Keratinocyte (primary cell): Measurements from ENCODE around the gene HSF5. TPM values are rescaled to one million over a fixed set of nuclear protein-coding genes. Genes with fewer than 3 reads are reported as not detected.

Source experiments
- DNase-seq: peaks from one replicate; pipeline ENCODE4 v3.0.0-alpha.2; 2011; ENCODE audit warnings: low read depth, missing footprints, low spot score
- FAIRE-seq: peaks from 2 replicates; lab custom pipeline; 2011; peaks lifted over from hg19 to GRCh38; lab: Jason Lieb, UNC
- H2AFZ ChIP-seq: 2 replicates; pipeline ENCODE4 v1.6.0; 2012; ENCODE audit warnings: low read length, control low read depth, inconsistent platforms; ENCODE audit not compliant: control insufficient read depth
- H3K27ac ChIP-seq: 2 replicates; pipeline ENCODE4 v1.5.1; 2011; ENCODE audit warnings: low read length; ENCODE audit not compliant: control insufficient read depth, insufficient read depth
- H3K27me3 ChIP-seq: 3 replicates; pipeline ENCODE4 v1.6.0; 2011; ENCODE audit warnings: low read length; ENCODE audit not compliant: control insufficient read depth, insufficient read depth; ENCODE audit errors: extremely low read depth
- H3K36me3 ChIP-seq, 2 experiments: 2 replicates in 1 of 2; 3 replicates in 1 of 2; pipeline ENCODE4 v1.5.1; 2011; ENCODE audit warnings: low read length in 2 of 2, mild to moderate bottlenecking in 1 of 2; ENCODE audit not compliant: control insufficient read depth in 2 of 2, insufficient read depth in 2 of 2; ENCODE audit errors: extremely low read depth in 1 of 2
- H3K4me1 ChIP-seq: 3 replicates; pipeline ENCODE4 v1.5.1; 2011; ENCODE audit warnings: low read length; ENCODE audit not compliant: control insufficient read depth, insufficient read depth; ENCODE audit errors: extremely low read depth
- H3K4me2 ChIP-seq: 3 replicates; pipeline ENCODE4 v1.6.0; 2011; ENCODE audit warnings: low read depth, low read length; ENCODE audit not compliant: control insufficient read depth, insufficient read depth; ENCODE audit errors: extremely low read depth
- H3K4me3 ChIP-seq, 3 experiments: fragments of 200-600 bp in 1 of 3; sonication (generic) in 1 of 3; 2 replicates in 2 of 3; 3 replicates in 1 of 3; pipeline ENCODE4 v1.5.1; 2011 to 2016; ENCODE audit warnings: low read length in 3 of 3, mild to moderate bottlenecking in 3 of 3, control low read depth in 2 of 3, inconsistent platforms in 1 of 3, low read depth in 1 of 3, mixed read lengths in 1 of 3, mixed run types in 1 of 3, moderate library complexity in 1 of 3; ENCODE audit not compliant: control insufficient read depth in 2 of 3, insufficient read depth in 2 of 3; ENCODE audit errors: extremely low read depth in 1 of 3
- H3K79me2 ChIP-seq: 2 replicates; pipeline ENCODE4 v1.6.0; 2012; ENCODE audit warnings: low read length; ENCODE audit not compliant: control insufficient read depth, insufficient read depth
- H3K9ac ChIP-seq: 3 replicates; pipeline ENCODE4 v1.6.0; 2011; ENCODE audit warnings: low read length; ENCODE audit not compliant: control insufficient read depth, insufficient read depth; ENCODE audit errors: extremely low read depth
- H3K9me1 ChIP-seq: 3 replicates; pipeline ENCODE4 v1.6.0; 2011; ENCODE audit warnings: low read length; ENCODE audit not compliant: control insufficient read depth, insufficient read depth; ENCODE audit errors: extremely low read depth
- H3K9me3 ChIP-seq: 2 replicates; pipeline ENCODE4 v1.5.1; 2012; ENCODE audit warnings: low read depth, low read length; ENCODE audit not compliant: control insufficient read depth
- H4K20me1 ChIP-seq: 3 replicates; pipeline ENCODE4 v1.6.0; 2011; ENCODE audit warnings: low read length; ENCODE audit not compliant: control insufficient read depth, insufficient read depth; ENCODE audit errors: extremely low read depth
- EZH2 ChIP-seq: IDR thresholded peaks from one replicate; pipeline ENCODE4 v1.6.1; 2012; ENCODE audit warnings: inconsistent platforms, mild to moderate bottlenecking, low read length, moderate library complexity
- dilution Hi-C: fragments of 300-500 bp; cut with MboI; formaldehyde crosslinking; loops from one replicate; pipeline ENCODE4 v1.7.0; 2020; ENCODE audit warnings: low sequenced_read_pairs; ENCODE audit not compliant: extremely low pct_ligation_motif_present
- polyA plus RNA-seq, 5 experiments: library from polyadenylated mRNA; depleted of rRNA in 3 of 5; stranded (reverse) in 3 of 5; stranded (forward) in 1 of 5; unstranded in 1 of 5; fragments of >200 nt; gene quantifications; 1 replicate in 1 of 5; 2 replicates in 3 of 5; 3 replicates in 1 of 5; pipeline versions ENCODE4 v1.2.1 to v1.2.3, GENCODE V29; 2011 to 2012; ENCODE audit warnings: missing spikeins in 2 of 5, low read depth in 1 of 5, low replicate concordance in 1 of 5
- TF ChIP-seq, protein P1 (sequence below), 3 experiments: IDR thresholded peaks in 1 of 3; conservative IDR thresholded peaks in 1 of 3; optimal IDR thresholded peaks in 1 of 3; 2 replicates in 2 of 3; 3 replicates in 1 of 3; pipeline versions ENCODE3 to v1.5.1; 2011; ENCODE audit warnings: low read length in 3 of 3, mild to moderate bottlenecking in 3 of 3, moderate library complexity in 2 of 3, control low read depth in 1 of 3, inconsistent platforms in 1 of 3; ENCODE audit not compliant: insufficient read depth in 2 of 3; ENCODE audit errors: extremely low read depth in 1 of 3

Gene HSF5
- polyA plus RNA-seq, 1 donor (not counting 4 experiments of a cell fraction or from before 2014, with no cell fraction given) = 0.01 TPM

DNA sequence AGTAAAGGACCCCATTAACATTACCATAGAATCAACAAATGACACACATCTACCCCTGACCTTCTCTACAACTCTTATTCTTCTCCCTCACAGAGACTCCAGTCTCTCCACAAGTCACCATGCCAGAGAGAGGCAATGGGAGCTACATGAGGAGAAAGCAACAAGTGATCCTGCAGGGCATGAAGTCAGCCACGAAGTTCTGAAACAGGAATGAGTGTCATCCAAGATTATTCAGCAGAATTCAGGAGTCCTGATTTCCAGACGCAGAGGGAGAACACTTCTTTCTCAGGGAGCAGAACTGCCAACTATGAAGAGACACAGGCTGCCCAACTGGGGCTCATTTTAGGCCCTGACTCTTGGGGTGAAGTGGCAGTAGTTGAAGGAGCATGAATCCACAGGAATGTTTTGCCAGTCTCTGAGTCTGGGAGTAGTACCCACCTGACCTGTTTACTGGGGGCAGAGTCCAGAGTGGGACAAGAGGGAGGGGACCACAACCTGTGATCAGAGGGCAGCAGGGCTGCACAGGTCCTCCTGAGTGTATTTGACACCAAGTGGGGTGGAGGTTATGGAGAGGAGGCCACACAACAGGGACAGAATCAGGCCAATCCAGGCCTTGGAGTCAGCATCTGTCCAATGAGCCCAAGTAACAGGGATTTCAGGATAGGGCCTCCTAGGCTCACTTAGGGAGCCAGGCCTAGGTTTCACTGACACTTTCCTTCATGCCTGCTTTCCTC is 28.6 kb upstream of the HSF5 start:
- peak overlapping the region; percentile 48 to 81 (median 73) for H3K4me3 ChIP-seq
- H3K79me2 ChIP-seq = peaks cover 3% of the 10 kb centered on the region
- H3K9ac ChIP-seq = peak overlapping the region; percentile 76
- H3K27me3 ChIP-seq = no peaks in the 10 kb centered on the region
- peaks cover 28% of the 10 kb centered on the region for H3K4me1 ChIP-seq
- FAIRE-seq = no peak
- H3K9me3 ChIP-seq = no peaks in the 10 kb centered on the region
- peak overlapping the region; percentile 89 for H2AFZ ChIP-seq
- DNase-seq = no peak
- peaks cover 0 to 7% of the 10 kb centered on the region in 2 experiments for H3K36me3 ChIP-seq
- TF ChIP-seq EZH2 = no peak
- TF ChIP-seq, protein P1, sequence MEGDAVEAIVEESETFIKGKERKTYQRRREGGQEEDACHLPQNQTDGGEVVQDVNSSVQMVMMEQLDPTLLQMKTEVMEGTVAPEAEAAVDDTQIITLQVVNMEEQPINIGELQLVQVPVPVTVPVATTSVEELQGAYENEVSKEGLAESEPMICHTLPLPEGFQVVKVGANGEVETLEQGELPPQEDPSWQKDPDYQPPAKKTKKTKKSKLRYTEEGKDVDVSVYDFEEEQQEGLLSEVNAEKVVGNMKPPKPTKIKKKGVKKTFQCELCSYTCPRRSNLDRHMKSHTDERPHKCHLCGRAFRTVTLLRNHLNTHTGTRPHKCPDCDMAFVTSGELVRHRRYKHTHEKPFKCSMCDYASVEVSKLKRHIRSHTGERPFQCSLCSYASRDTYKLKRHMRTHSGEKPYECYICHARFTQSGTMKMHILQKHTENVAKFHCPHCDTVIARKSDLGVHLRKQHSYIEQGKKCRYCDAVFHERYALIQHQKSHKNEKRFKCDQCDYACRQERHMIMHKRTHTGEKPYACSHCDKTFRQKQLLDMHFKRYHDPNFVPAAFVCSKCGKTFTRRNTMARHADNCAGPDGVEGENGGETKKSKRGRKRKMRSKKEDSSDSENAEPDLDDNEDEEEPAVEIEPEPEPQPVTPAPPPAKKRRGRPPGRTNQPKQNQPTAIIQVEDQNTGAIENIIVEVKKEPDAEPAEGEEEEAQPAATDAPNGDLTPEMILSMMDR (optimal IDR thresholded peaks at IDR 0.05 in 1 of 3, IDR thresholded peaks at IDR 0.05 in 1 of 3, conservative IDR thresholded peaks at IDR 0.05 in 1 of 3; ENCODE audit: extremely low read depth in 1 of 3, insufficient read depth in 2 of 3, low read length in 3 of 3) = no peak
- H3K9me1 ChIP-seq = no peaks in the 10 kb centered on the region
- H3K27ac ChIP-seq = peak overlapping the region; percentile 73
- H4K20me1 ChIP-seq = no peaks in the 10 kb centered on the region
- dilution Hi-C loops = no loop called here
- H3K4me2 ChIP-seq = peak overlapping the region; percentile 91

DNA sequence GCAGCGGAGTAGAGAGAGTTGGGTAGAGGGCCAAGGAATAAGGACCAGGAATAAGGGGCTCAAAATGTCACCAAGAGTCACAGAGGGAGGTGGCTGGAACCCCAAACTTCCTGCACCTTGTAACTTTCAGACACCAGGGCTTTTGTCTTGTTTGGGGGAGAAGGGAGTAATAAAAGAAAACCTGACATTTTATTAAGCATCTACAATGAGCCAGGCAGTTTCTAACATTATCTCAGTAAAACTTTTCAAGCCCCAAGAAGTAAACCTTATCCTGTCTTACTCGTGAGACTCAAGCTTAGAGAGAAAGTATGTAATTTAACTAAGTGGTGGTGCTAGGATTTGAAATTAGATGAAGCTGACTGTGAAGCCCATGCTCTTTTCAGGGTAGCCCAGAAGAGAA is 27.1 kb upstream of the HSF5 start:
- H3K4me1 ChIP-seq = peaks cover 28% of the 10 kb centered on the region
- H3K9me1 ChIP-seq = no peaks in the 10 kb centered on the region
- H3K4me3 ChIP-seq = peak overlapping the region in 1 of 3 experiments; percentile 91
- H4K20me1 ChIP-seq = no peaks in the 10 kb centered on the region
- FAIRE-seq = no peak
- H3K79me2 ChIP-seq = peaks cover 3% of the 10 kb centered on the region
- no peaks in the 10 kb centered on the region for H3K9me3 ChIP-seq
- H3K4me2 ChIP-seq = peak overlapping the region; percentile 91
- H3K36me3 ChIP-seq = peaks cover 5 to 21% of the 10 kb centered on the region in 2 experiments
- DNase-seq = no peak
- H2AFZ ChIP-seq = no peak overlapping the region
- H3K9ac ChIP-seq = no peak overlapping the region
- H3K27me3 ChIP-seq = no peaks in the 10 kb centered on the region
- no peak for TF ChIP-seq EZH2
- TF ChIP-seq, protein P1 (optimal IDR thresholded peaks at IDR 0.05 in 1 of 3, IDR thresholded peaks at IDR 0.05 in 1 of 3, conservative IDR thresholded peaks at IDR 0.05 in 1 of 3; ENCODE audit: extremely low read depth in 1 of 3, insufficient read depth in 2 of 3, low read length in 3 of 3) = no peak
- dilution Hi-C loops = no loop called here
- no peak overlapping the region for H3K27ac ChIP-seq
